OCI-LY7 (cell line): Measurements from ENCODE around the gene STMND1.

Experiments used
- CTCF ChIP-seq: fragments of 200-600 bp; sonication (generic); conservative IDR thresholded peaks from 2 replicates; pipeline ENCODE4 v1.5.1; 2014; ENCODE audit warnings: mild to moderate bottlenecking, antibody characterized with exemption, low read length, moderate library complexity, mixed read lengths
- EZH2phosphoT487 ChIP-seq: fragments of 200-600 bp; sonication (generic); IDR thresholded peaks from 2 replicates; pipeline ENCODE4 v1.6.1; 2018; ENCODE audit warnings: low read depth, borderline replicate concordance, mild to moderate bottlenecking, mixed run types, antibody characterized with exemption, low read length, moderate library complexity, mixed read lengths

DNA sequence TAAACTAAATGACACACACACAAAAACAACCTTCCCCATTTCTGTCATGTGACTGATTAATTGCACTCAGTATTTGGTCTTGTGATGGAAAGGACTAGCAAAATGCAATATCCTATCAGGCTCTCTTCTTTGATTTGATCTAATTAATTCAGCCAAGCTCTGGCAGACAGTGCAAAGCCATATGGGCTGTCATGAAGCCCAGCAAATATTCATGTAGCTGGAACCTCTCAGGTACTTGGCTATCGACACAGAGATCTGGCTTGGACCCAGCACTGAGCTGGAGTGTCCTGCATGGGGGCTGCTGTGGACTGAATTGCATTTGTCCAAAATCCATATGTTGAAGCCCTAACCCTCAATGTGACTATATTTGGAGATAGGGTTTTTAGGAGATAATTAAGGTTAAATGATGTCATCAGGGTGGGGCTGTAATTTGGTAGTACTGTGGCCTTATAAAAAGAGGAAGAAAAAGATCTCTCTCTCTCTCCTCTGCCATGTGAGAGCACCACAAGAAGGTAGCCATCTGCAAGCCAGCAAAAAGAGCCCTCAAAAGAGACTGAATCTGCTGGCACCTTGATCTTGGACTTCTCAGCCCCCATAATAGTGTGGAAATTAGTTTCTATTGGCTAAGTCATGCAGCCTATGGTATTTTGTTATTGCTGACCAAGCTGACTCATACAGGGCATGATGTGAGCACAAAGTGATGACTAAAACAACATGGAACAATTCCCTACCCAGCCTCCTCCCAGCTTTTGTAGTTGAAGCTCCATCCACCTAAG, 77.1 kb downstream of the STMND1 start:
- TF ChIP-seq CTCF (no peak), EZH2phosphoT487 (no peak)
